Renal pelvis (tissue), 4 donors: Measurements from ENCODE around the gene CCDC86. TPM values are rescaled to one million over a fixed set of nuclear protein-coding genes. Genes with fewer than 3 reads are reported as not detected.

Experiments
- DNase-seq: peaks from one replicate; pipeline ENCODE4 v3.0.0-alpha.2; 2013
- polyA plus RNA-seq, 3 donors: library from polyadenylated mRNA; unstranded; fragments of 120-200 nt; gene quantifications; one replicate each; pipeline ENCODE4 v1.2.1, GENCODE V29; 2013; ENCODE audit not compliant: insufficient read length in 3 of 3

CCDC86 gene
- polyA plus RNA-seq, 3 donors = 20.4 to 24.7 (median 23.5) TPM

GRCh38 chr11:60864856-60865513 lies 23.1 kb downstream of the CCDC86 start:
- no peak for DNase-seq

DNA sequence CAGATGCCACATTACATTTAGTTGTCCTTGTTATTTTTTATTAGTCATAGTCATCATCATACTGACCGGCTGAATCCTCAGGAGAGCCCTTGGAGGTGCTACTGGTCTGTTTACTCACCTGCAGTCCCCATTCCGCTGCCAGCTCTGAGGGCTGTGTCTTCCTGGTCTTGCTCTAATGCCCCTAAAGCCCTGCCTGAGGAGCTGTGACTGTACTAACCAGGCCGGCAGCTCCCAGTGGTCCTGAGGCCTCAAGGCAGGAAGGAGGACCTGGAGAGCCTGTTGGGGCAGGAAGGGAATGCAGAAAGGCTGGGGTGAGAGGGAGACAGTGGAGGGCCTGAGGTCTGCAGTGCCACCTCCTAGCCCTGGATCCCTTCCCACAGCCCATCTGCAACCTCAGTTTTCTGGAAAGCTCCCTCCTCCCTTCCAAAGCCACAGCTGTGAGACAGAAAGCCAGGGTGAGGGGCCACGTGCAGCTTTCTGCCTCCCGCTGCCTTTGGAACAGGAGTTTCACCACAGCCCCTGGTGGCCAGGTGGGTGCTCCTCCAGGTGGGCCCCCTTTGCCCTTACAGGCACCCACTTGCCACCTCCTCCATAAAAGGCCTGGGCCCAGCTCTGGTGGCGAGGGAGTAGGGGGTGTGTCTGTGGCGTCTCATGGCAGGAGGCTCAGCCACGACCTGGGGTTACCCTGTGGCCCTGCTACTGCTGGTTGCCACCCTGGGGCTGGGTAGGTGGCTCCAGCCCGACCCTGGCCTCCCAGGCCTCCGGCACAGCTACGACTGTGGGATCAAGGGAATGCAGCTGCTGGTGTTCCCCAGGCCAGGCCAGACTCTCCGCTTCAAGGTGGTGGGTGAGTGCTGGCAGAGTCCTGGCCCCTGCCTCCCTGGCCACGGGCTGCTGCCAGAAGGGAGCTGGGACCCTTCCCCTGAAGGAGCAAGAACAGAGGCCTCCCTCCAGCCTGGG lies 25.3 kb downstream of the CCDC86 start, which contains the start of gene ZP1:
Gene ZP1 (plus strand): TSS at position 632 of the 960 bp plus-strand sequence. CDS start 20 bp downstream, at position 652.
- no peak for DNase-seq

DNA sequence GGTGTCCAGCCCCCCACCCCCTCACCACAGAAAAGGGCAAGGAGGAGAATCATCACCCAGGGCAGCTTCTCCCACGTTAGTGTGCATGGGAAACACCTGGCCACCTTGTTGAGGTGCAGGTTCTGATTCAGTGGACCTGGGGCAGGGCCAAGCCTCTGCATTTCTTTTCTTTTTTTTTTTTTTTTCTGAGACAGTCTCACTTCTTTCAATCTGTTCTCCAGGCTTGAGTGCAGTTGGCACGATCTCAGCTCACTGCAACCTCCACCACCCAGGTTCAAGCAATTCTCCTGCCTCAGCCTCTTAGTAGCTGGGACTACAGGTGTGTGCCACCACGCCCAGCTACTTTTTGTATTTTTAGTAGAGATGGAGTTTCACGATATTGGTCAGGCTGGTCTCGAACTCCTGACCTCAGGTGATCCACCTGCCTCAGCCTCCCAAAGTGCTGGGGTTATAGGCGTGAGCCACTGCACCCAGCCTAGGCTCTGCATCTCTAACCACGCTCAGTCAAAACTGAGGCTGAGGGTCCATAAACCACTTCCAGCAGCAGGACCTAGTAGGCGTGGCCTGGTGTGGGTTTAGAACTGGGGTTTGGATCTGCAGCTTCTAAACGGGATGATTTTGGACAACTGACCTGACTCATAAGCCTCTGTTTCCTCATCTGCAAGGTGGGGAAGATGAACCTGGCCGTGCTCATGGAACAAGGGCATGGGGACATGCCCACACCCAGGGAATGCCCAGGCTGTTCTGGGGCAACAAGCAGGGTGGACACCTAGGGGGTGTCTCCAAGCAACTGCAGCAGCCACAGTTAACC lies 26.2 kb downstream of the CCDC86 start:
- no peak for DNase-seq

DNA sequence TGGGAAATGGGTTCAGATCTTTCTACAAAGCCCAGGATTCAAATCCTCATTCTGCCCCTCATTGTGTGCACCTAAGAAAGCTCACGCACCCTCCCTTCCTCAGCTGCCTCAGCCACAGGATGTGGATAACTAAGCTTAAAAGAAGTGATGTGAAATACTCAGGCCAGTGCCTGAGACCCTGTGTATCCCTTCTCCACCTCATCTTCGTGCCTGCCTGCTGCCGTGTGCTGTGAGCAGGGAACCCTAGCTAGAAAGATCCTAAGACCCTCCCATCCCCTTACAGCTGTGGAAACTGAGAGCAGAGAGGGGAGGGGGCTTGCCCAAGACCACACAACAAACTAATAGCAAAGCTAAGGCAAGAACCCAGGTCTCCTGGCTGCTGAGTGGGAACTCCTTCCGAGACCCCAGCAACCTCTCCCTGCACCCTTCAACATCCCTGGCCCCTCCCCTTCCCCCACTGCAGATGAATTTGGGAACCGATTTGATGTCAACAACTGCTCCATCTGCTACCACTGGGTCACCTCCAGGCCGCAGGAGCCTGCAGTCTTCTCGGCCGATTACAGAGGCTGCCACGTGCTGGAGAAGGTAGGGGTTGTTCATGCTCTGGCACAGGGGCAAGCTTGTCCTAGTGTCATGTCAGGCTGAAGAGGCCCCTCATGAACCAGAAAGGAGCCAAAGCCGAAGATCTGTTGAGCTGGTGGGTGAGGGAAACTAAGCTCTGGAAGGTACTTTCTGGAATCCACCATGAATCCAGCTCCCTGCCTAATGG lies 27.0 kb downstream of the CCDC86 start:
- no peak for DNase-seq

DNA sequence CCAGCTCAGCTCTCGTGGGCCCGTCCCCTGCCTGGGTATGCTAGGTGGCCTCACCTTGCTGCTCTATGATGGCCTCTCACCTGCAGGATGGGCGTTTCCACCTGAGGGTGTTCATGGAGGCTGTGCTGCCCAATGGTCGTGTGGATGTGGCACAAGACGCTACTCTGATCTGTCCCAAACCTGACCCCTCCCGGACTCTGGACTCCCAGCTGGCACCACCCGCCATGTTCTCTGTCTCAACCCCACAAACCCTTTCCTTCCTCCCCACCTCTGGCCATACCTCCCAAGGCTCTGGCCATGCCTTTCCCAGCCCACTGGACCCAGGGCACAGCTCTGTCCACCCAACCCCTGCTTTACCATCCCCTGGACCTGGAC lies 27.5 kb downstream of the CCDC86 start:
- no peak for DNase-seq

DNA sequence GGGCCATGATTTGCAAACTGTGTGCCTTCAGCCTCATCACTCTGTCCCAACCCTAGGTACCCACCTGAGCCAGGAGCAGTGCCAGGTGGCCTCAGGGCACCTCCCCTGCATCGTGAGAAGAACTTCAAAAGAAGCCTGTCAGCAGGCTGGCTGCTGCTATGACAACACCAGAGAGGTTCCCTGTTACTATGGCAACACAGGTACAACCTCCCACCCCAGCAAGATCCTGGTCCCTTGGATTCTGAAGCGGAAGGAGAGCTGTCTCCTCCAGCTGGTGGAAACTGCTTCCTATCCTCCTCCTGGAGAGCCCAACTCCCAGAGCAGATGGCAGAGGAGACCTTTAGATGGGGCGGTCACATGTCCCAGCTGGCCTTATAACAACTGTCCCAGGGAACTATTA lies 28.4 kb downstream of the CCDC86 start:
- DNase-seq = no peak

GRCh38 chr11:60870733-60871377 lies 28.9 kb downstream of the CCDC86 start:
- no peak for DNase-seq

DNA sequence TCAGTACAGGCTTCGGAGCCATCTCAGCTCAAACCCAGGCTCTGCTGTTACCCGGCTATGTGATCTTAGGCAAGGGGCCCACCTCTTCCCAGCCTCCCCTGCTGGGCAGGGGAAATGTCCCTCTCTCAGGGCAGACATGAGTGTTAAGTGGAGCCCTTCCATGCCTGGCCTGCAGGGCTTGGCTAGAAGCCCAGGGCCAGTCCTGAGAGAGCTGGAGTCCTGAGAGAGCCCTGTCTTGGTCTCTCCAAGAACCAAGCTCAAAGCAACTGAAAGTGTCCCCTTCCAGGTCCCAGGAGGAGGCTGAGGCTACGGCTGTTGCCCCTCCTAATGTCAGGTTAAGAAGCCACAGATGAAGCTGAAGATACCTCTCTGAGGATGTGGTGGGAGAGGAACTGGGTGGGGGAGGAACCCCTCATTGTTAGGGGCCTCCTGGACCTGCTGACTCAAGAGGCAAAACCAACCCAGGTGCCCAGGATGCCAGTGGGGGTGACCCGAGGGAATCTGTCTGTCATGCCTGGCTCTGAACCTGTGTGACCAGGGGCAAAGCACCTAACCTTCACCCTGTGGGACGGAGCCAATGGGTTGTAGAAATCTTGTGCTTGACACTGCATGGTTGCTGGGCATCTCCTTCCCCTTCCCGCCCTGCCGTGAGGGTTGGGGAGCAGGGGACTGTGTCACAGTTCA lies 29.6 kb downstream of the CCDC86 start:
- no peak for DNase-seq

- no peak for DNase-seq
Observed at GRCh38 chr11:60872124-60872960, 30.4 kb downstream of the CCDC86 start.

GRCh38 chr11:60872961-60873524 lies 31.1 kb downstream of the CCDC86 start:
- no peak for DNase-seq

- DNase-seq = no peak
Observed at GRCh38 chr11:60873533-60873932, 31.6 kb downstream of the CCDC86 start.

GRCh38 chr11:60874421-60875365 lies 32.8 kb downstream of the CCDC86 start:
- no peak for DNase-seq

DNA sequence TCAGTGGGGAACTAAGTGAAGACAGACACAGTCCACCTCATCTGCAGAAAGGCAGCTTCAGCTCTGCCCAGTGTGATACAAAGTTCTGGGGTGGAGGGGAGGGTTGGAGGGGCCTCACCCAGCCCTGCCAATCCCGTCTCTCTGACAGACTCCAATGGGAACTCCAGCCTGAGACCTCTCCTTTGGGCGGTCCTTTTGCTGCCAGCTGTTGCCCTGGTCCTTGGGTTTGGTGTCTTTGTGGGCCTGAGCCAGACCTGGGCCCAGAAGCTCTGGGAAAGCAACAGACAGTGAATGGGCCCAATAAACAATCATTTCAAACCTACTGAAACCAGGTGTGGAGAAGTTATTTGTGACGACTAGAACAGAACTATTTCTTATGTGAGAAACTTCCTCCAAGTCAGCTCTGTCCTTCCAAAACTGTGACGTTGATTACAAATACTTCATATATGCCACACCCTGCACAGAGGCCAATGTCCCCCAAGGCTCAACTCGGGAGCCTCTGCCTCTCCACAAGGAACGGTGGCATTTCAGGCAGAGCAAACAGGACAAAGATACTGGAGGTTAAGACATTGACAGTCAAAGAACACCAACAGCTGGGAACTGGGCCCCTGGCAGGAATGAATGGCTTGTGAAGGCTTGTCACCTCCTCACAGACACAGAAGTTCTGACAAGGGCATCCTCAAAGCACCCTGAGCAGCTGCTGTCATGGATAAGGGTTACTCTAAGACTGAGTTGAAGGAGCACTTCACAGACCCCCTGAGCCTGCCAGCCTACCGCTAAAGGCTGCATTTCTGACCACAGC lies 33.7 kb downstream of the CCDC86 start:
- DNase-seq = no peak

- no peak for DNase-seq
Observed at GRCh38 chr11:60876168-60876485, 34.2 kb downstream of the CCDC86 start.

DNA sequence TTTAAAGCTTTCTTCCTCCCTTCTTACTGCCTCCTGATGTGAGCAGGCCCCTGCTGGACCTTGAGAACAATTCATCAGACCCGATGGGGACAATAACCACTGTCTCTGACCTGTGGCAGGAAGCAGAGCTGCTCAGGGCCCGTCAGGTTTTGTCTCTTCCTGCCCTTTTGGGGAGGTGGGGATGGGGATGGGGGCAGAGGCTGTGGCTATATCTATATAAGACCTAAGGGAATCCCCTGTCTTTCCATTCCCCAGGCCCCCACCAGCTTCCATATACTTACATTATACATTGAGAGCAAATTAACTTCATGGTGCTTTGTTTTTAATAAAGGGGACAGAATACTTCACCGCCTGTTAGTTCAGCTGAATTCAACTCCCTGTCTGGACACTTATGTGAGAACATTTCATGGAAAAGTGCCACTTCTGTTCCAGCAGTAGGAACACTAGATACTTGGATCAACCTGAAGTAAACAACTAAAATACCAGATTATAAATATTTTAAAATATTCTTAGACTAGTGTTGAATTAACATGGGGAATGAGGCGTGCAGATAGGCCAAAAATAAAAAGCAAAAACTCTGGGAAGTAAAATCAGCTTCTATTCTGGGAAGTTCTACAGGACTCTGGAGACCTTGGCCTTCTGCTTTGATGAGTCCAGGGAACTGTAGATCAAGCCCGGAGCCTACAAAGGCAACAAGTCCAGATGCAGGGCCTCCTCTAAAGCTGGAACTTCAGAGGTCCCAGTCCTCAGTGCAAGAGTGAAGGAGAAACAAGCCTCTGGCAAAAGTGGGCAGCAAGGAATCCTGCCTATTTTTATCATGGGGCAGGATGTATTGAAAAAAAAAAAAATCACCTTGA lies 36.6 kb downstream of the CCDC86 start:
- no peak for DNase-seq

GRCh38 chr11:60879104-60879503 lies 37.2 kb downstream of the CCDC86 start:
- DNase-seq = no peak
